UCSD-AML1 (cell line): ENCODE measurements around the gene MFRP.

ENCODE experiments used
- DNase-seq: peaks from one replicate; lab custom pipeline; 2025; ENCODE audit not compliant: unreplicated experiment; lab: John Stamatoyannopoulos, UW

The MFRP gene

GRCh38 chr11:119319136-119319699, 27.3 kb downstream of the MFRP start:
- no peak for DNase-seq

DNA sequence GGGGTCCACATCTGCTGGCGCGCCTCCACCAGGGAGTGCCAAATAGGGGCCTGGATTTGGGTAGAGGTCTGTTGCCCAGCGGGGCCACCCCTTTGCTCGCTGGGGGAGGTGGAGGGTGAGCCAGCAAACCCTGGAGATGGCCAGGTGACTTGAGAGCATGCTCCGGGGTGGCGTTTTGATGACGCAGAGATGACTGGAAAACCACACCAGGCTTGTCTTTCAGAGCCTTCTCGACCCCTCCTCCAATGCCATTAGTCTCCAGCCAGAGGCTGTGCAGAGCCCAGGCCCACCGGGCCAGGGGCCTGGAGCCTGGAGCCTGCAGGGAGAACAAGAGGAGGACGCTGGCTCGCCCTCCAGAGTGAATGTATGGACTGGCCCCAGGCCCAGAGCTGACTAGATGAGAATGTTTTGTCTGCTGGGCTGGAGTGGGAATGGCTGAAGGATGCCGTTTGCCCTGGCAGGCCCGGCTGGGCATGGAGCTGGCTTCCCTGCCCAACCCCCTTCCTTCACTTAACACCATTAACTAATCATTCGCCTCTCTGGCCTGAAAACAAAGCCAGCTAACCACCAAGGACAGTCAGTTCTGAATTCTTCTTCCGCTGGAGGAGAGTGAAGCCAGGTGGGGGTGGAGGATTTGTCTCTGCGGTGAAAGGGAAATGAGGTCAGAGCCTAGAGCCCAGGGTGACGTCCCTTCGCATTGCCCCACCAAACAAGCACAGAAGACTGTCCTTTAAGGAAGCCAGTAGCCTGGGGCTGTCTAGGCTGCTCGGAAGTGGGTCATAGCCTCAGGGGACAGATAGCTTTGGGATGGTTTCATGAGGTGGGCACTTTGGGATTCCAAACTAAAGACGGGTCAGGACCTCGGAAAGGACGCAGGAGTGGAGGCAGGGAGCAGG, 28.0 kb downstream of the MFRP start:
- peak; percentile 65 for DNase-seq

DNA sequence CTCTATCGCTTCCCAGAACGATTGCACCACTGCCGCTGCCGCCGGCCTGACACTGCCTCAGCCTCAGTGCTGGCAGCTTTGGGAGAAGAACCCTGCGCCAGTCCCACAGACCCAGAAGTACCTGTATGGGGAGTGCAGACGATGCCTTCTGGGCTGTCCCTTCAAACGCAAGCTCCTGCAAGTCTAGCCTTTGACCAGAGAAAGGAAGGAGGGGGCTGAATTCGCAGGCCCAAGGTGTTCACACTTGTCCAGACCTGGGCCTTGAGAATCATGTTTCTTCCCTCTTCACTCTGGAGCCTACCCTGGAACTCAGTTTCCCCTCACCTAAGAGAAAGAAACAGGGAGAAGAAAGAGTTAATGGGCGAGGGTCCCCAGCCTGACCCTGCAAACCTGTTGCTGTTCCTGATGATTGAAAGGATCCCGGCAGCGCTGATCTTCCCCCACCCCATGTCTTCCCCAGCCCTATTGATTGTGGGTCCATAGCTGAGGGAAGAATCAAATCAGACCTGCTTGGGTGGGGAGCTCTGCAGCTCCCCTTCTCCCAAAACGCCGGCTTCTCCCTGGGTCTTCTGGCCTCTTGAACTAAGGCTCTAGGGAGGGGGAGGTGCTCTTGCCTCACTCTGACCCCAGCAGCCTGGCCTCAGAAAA, 28.8 kb downstream of the MFRP start:
- no peak for DNase-seq

DNA sequence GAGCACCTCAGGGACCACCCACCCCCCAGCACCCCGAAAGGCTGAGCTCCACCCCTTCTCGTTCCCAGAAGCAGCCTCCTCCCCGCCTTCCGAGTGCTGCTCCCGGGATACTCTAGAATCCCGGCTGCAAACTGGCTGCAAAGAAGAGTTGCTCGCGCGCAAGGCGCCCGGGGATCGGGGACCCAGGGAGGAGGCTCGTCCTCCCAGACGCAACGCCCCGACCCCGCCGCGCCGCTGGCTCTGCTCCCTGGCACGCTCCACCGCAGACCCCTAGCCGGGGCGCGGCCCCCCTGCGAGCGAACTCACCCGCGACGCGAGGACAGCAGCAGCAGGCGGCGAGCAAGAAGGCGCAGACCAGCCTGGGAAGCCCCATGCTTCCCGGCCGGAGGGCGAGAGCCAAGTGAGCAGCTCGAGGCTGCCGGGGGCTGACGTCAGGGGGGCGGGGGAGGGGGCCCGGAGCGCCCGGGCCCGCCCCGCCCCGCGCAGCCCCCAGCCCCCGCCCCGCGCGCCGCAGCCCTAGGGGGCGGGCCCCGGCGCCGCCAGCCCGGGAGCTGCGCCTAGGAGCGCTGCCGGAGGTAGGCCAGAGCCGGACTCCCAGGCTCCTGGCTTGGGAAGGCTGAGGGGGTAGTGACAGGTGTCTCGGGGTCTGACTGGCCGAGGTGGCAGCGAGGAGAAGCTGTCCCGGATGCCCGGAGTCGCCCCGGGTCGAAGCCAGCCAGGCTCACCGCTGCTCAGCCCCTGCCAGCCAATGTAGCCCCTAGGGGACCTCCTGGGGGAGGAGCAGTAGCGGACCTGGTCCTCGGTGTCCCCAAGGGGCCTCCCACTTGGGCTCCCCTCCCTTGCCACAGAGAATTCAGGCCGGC, 29.5 kb downstream of the MFRP start, which contains the start of gene MCAM:
MCAM (minus strand) TSS at position 402 of the 863 bp plus-strand sequence; CDS start at position 373, 29 bp downstream.
- no peak for DNase-seq

GRCh38 chr11:119316016-119316728, 30.3 kb downstream of the MFRP start:
- DNase-seq: no peak

DNA sequence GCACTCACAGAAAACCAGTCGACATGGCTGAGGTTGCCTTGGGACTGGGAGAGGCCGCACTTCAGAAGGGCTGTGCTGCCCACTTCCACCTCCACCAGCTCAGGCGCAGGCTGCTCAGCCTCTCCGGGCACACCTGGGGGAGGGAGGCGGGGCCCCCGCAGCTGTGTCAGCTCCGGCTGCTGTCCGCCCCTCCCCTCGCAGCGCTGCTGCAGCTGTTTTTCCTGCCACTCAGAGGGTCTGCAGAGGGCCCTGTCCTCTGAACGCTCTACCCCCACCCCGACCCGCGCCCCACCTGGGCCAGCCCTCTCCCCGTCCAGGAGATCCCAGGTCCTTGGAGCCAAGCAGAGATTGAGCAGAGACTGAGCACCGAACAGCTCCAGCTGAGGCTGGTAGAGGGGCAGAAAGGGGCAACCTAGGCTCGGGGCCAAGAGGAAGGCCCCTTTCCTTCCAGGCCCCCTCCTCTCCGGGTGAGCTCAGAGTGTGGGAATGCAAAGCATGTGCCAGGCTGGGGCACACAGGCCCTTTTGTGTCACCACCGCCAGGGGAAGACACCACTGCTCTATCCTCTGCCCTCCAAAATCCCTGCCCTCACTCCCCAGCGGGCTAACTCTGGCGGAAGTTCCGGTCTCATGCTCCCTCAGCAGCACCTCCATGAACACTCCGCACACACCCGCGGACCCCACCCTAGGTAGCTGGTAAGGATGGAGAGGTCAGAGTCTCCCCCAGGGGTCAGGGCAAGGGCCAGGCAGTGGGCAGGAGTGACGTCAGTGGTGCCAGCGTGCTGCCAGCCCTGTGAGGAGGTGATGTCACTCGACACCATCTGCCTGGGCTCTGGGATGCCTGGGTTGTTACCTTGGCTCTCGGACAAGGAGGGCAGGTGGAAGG, 31.1 kb downstream of the MFRP start:
- DNase-seq: no peak

GRCh38 chr11:119314726-119315125, 31.8 kb downstream of the MFRP start:
- DNase-seq: no peak

DNA sequence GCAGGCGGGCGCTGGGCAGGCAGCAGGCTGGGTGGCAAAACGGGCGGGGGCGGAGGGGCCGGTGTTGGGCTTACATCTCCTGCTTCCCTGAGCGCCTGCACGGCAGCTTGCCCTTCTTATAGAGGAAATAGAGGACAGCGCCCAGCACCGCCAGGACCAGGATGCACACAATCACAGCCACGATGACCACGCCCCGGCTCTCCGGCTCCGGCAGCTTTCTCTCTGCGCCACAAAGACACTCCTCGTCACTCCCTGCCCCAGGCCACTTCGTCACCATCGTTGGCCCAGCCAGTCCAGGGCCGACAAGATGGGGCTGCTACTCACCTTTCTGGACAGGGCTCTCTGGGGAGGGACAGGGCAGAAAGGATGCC, 35.8 kb downstream of the MFRP start:
- no peak for DNase-seq

- DNase-seq: no peak
Observed at GRCh38 chr11:119309953-119310681, 36.4 kb downstream of the MFRP start.

DNA sequence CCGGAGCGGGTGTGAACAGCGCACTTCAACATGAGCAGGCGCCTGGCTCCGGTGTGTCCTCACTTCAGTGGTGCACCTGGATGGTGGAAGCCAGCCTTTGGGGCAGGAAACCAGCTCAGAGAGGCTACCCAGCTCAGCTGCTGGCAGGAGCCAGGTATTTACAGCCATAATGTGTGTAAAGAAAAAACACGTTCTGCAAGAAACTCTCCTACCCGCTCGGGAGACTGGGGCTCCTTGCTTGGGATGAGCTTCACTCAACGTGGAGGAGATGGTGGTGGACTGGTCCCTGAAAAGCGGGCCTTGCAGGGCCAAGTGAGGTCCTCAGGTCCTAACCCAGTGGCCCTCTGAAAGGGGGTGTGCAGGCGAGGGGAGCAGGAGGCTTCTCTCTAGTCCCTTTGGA, 37.1 kb downstream of the MFRP start:
- no peak for DNase-seq

DNA sequence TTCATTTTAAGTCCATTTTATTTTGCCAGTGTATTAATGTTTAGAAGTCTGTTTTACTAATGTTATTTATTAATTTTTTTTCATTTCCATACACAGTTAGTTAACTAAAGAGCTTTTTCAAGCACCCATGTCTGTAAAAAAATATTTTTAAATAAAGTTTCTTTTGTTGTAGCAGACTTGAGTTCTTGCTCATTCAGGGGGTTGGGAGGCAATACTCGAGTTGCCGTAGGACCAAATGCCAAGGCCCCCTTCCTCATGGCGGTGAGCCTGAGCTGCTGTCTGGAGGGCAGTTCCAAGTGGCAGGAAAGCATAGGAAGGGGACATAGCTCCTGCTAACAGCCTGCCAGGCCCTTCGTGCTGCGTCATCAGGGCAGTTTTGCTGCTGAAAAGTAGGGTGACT, 38.5 kb downstream of the MFRP start:
- DNase-seq: no peak

- no peak for DNase-seq
Observed at GRCh38 chr11:119307219-119307618, 39.3 kb downstream of the MFRP start.

GRCh38 chr11:119306373-119306890, 40.1 kb downstream of the MFRP start:
- peak; percentile 47 for DNase-seq

- DNase-seq: no peak
Observed at GRCh38 chr11:119305556-119306372, 40.7 kb downstream of the MFRP start.

GRCh38 chr11:119303227-119303718, 43.2 kb downstream of the MFRP start:
- DNase-seq: no peak

- DNase-seq: no peak
Observed at GRCh38 chr11:119300198-119300964, 46.1 kb downstream of the MFRP start.

DNA sequence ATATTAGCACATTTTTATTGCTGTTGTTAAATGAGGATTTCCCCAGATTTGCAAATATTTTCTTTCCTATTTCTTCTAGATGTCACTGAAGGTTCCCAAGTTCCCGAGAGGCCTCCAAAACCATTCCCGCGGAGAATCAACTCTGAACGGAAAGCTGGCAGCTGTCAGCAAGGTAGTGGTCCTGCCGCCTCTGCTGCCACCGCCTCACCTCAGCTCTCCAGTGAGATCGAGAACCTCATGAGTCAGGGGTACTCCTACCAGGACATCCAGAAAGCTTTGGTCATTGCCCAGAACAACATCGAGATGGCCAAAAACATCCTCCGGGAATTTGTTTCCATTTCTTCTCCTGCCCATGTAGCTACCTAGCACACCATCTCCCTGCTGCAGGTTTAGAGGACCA, 47.1 kb downstream of the MFRP start:
- no peak for DNase-seq
